Lung (tissue), 12 donors: Measurements from ENCODE around the gene MGP. TPM values are rescaled to one million over a fixed set of nuclear protein-coding genes. Genes with fewer than 3 reads are reported as not detected.

ENCODE experiments used
- ATAC-seq: fragments of 200-7000 bp; cut with Tn5 transposase; one replicate; pipeline ENCODE4 v1.9.1; 2020; ENCODE audit warnings: moderate number of reproducible peaks; ENCODE audit not compliant: insufficient read depth, low FRiP score
- DNase-seq, 3 donors: peaks; one replicate each; pipeline ENCODE4 v3.0.0-alpha.2; 2013 to 2017
- H3K27ac ChIP-seq, 2 donors: one replicate each; pipeline ENCODE4 v1.5.1; 2013; ENCODE audit warnings: mild to moderate bottlenecking in 2 of 2, moderate library complexity in 2 of 2, control low read depth in 1 of 2, inconsistent platforms in 1 of 2, low read depth in 1 of 2, low read length in 1 of 2
- H3K27me3 ChIP-seq, 3 donors: one replicate each; pipeline ENCODE4 v1.5.1; 2013; ENCODE audit warnings: low read length in 2 of 3; ENCODE audit not compliant: control insufficient read depth in 3 of 3, insufficient read depth in 3 of 3
- H3K36me3 ChIP-seq, 4 donors: one replicate each; pipeline ENCODE4 v1.5.1; 2013; ENCODE audit warnings: low read length in 4 of 4, mild to moderate bottlenecking in 1 of 4, moderate library complexity in 1 of 4; ENCODE audit not compliant: control insufficient read depth in 4 of 4, insufficient read depth in 4 of 4
- H3K4me1 ChIP-seq, 5 donors: one replicate each; pipeline ENCODE4 v1.5.1; 2013; ENCODE audit warnings: low read length in 5 of 5, mild to moderate bottlenecking in 2 of 5, moderate library complexity in 1 of 5; ENCODE audit not compliant: control insufficient read depth in 5 of 5, insufficient read depth in 5 of 5
- H3K4me3 ChIP-seq: one replicate; pipeline ENCODE4 v1.5.1; 2013; ENCODE audit warnings: mild to moderate bottlenecking, control low read depth, moderate library complexity
- H3K9ac ChIP-seq, 2 donors: one replicate each; pipeline ENCODE4 v1.5.1; 2013; ENCODE audit warnings: low read length in 2 of 2, control low read depth in 1 of 2; ENCODE audit not compliant: insufficient read depth in 1 of 2
- H3K9me3 ChIP-seq, 4 donors: one replicate each; pipeline ENCODE4 v1.5.1; 2013; ENCODE audit warnings: low read length in 3 of 4, mild to moderate bottlenecking in 1 of 4, moderate library complexity in 1 of 4; ENCODE audit not compliant: control insufficient read depth in 4 of 4, insufficient read depth in 3 of 4
- WGBS, 2 donors: extraction: QIAGEN DNeasy Blood & Tissue Kit; methylation state at CpG; one replicate each; pipeline ENCODE4 v1.1.7; 2013; 5-methylcytosine and 5-hydroxymethylcytosine counted together
- polyA plus RNA-seq, 2 donors: library from polyadenylated mRNA; stranded (reverse); fragments of 200-250 nt; gene quantifications; one replicate each; pipeline ENCODE4 v1.2.1, GENCODE V29; 2013
- total RNA-seq, 2 donors: library from RNA; depleted of rRNA in 1 of 2; stranded (reverse); fragments of >200 nt in 1 of 2; gene quantifications; one replicate each; pipeline ENCODE4 v1.2.1, GENCODE V29; 2014 to 2021
- TF ChIP-seq, protein P1 (sequence below): IDR thresholded peaks from 2 replicates; pipeline ENCODE4 v1.5.1; 2012; ENCODE audit warnings: mild to moderate bottlenecking; ENCODE audit errors: control extremely low read depth, extremely low read depth
- donor health status: control.
- donor health status: control.
- donor health status: Bipolar disorder and iron deficiency.
- donor health status: healthy.
- donor health status: DM: yes; HTN: yes; CAD: no.

MGP gene
- total and polyA plus RNA-seq, 4 donors, result 175 to 592 (median 227) TPM

DNA sequence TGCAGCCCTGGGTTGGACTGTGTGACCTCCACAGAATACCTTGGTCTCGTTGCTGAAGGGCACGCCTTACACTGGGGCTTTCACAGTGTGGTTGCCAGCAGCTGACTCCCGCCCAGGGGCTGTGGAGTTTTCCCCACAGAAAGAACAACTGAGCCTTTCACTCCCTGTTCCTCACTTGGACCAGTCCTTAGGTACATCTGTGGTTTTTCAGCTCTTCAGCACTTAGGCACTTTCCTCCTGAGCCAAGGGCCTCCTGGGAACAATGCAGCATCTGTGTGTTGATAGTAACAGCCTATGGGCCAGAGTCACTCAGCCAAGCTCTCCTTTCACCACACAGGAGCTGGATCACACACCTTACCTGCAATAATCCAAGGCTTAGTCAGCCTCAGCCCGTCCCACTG, 27.7 kb upstream of the MGP start:
- DNase-seq (peak in 2 of 3 donors; percentile 32 to 35), ATAC-seq (peak; percentile 53)
- Histone ChIP-seq H3K27ac (peak overlapping the region in 1 of 2 donors; percentile 14), H3K9me3 (no peaks in the 10 kb centered on the region), H3K4me3 (no peak overlapping the region), H3K4me1 (peaks cover 0 to 4% (median 0%) of the 10 kb centered on the region in 5 donors), H3K36me3 (no peaks in the 10 kb centered on the region), H3K9ac (no peak overlapping the region), H3K27me3 (no peaks in the 10 kb centered on the region)
- 91% methylated on average over 4 of the region's 4 CpGs for WGBS, 2 donors
- TF ChIP-seq, protein P1, sequence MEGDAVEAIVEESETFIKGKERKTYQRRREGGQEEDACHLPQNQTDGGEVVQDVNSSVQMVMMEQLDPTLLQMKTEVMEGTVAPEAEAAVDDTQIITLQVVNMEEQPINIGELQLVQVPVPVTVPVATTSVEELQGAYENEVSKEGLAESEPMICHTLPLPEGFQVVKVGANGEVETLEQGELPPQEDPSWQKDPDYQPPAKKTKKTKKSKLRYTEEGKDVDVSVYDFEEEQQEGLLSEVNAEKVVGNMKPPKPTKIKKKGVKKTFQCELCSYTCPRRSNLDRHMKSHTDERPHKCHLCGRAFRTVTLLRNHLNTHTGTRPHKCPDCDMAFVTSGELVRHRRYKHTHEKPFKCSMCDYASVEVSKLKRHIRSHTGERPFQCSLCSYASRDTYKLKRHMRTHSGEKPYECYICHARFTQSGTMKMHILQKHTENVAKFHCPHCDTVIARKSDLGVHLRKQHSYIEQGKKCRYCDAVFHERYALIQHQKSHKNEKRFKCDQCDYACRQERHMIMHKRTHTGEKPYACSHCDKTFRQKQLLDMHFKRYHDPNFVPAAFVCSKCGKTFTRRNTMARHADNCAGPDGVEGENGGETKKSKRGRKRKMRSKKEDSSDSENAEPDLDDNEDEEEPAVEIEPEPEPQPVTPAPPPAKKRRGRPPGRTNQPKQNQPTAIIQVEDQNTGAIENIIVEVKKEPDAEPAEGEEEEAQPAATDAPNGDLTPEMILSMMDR, result no peak

- Histone ChIP-seq H3K27me3 (no peaks in the 10 kb centered on the region), H3K4me3 (no peak overlapping the region), H3K36me3 (no peaks in the 10 kb centered on the region), H3K9me3 (no peaks in the 10 kb centered on the region), H3K9ac (no peak overlapping the region), H3K4me1 (peaks cover 0 to 4% (median 0%) of the 10 kb centered on the region in 5 donors), H3K27ac (no peak overlapping the region)
- DNase-seq, result no peak
- no peak for ATAC-seq
- 38 to 70% methylated on average over 2 of the region's 2 CpGs for WGBS, 2 donors
- TF ChIP-seq, protein P1, result no peak
Observed at GRCh38 chr12:14911131-14911530, 25.5 kb upstream of the MGP start.

DNA sequence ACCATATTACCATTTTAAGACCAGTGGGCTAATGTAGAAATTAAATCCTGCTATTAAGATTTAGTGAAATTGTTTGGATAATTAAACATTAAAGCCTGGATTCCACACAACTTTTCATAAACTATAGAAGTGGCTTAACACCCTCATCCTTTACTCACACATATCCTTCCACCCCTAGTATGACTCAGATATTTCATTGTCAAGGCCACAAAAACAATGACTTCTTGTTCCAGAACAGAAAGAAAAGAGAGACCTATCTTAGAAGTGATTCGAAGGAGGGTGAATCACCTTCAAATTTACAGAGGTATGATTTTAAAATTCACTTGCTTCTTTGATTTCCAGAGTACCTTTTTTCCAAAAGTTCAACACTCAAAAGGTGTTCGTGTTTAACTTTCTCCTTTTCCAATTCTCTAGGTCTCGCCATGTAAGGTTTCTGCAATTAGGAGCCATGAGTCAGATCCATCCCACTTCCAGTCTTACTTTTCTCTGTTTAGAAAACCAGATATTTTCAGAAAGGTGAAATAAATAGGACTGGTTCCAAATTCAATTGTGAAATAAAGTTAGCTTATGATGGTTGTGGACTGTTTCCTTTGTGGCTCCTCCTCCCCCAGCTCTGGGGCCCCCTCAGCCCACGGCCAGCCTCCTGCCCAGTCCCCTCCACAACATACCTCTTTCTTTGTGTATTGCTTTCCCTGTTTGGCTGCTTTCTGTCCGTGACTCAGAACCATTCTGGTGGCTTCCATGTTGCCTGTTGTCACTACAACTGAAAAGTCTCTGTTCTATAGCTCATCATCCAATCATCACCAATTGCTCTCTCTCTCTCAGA, 24.6 kb upstream of the MGP start:
- 76 to 86% methylated on average over 5 of the region's 5 CpGs for WGBS, 2 donors
- no peaks in the 10 kb centered on the region for H3K9me3 ChIP-seq
- H3K4me1 ChIP-seq, result peaks cover 0 to 4% (median 4%) of the 10 kb centered on the region in 5 donors
- DNase-seq (no peak), ATAC-seq (no peak)
- H3K9ac ChIP-seq, result no peak overlapping the region
- H3K27ac ChIP-seq, result no peak overlapping the region
- no peaks in the 10 kb centered on the region for H3K27me3 ChIP-seq
- no peak overlapping the region for H3K4me3 ChIP-seq
- TF ChIP-seq, protein P1, result no peak
- H3K36me3 ChIP-seq, result no peaks in the 10 kb centered on the region
